COLO668 (cell line): ENCODE data around the gene BTBD19.
A peak's percentile ranks its signal among the peaks of the same experiment; 100 is the strongest.
"Not testable (repeated sequence)": the region's sequence is repeated elsewhere in the genome, so short reads cannot be mapped to it uniquely, and the experiment has no call there.

Experiments
- DNase-seq: peaks from one replicate; lab custom pipeline; 2025; ENCODE audit not compliant: unreplicated experiment; lab: John Stamatoyannopoulos, UW

The BTBD19 gene

GRCh38 chr1:44786841-44787426 lies 21.4 kb upstream of the BTBD19 start:
- DNase-seq, result no peak

- no peak for DNase-seq
Observed at GRCh38 chr1:44787506-44787905, 20.8 kb upstream of the BTBD19 start.

GRCh38 chr1:44788120-44788860 lies 20.0 kb upstream of the BTBD19 start, which contains the start of gene BEST4:
Gene BEST4 (minus strand): TSS chr1:44788170. CDS start chr1:44787705, 465 bp downstream.
- DNase-seq, result no peak

DNA sequence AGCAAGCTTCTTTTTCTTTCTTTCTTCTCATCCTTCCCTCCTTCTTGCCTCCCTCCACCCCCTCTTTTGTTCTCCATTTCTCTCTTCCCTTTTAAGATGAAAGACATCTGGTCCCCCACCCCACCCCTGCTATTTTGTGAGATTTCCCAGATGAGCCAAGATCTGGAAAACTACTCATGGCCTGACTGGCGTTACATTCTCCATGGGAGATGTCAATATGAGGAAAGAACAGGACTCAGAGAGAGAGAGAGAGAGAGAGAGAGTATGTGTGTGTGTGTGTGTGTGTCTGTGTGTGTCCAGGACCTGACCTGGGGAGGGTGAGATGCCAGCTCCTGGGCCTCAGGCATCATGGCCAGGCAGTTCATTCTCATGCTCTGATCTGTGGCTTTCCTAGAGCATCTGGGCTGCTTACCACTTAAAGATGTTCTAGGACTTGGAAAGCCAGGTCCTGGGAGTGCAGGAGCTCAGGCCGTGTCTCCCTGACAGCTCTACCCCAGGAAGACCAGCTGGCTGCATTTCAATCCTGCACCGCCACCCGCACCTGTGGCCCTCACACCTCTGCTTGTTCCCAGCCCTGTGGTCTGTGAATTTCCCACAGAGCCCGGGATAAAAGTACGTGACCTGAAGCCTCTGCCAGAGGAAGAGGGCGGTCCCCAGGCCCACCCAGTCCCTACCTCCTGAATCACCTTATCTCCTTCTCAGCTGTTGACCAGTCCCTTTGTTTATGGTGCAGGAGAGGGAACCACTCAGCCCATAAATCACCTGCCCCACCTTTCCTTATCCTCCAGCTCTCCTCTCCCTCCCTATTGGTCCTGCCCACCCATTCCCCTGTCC lies 17.1 kb upstream of the BTBD19 start:
- no peak for DNase-seq

GRCh38 chr1:44792736-44793502 lies 15.4 kb upstream of the BTBD19 start:
- no peak for DNase-seq

- DNase-seq, result not testable (repeated sequence)
Observed at GRCh38 chr1:44797886-44798285, 10.4 kb upstream of the BTBD19 start.

DNA sequence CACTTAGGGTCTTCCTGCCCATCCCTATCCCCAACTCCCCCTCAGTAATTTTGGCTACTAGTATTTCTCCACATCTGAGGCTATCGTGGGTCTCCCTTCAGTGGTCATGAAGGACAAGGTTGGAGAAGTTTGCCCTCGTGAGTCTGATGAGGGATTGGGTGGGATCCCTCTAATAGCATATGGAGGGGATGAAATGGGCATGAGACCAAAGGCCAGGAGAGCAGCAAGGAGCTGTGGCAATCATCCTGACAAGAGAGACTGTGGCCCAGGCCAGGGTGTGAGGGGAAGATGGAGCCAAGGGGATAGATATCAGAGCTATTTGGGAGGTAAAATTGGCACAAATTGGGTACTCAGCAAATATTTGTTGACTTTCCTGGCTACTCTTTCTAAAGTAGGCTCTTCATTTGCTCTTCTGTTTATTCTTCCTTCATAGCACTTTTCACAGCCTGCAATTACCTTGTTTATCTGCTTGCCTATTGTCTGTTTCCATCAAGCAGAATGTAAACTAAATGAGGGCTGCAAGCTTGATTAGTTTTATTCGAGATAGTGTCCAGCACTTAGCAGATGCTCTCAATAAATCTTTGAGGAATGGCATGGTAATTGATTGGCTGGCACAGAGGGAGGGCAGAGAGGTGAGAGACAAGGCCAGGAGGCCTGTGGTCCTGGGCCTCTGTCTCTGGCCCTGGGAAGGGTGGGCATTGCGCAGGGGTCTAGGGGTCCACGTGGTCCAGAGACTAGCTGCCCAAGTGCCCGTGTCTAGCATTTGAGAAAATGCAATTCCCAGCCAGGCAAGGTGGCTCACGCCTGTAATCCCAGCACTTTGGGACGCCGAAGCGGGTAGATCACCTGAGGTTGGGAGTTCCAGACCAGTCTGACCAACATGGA lies 9.6 kb upstream of the BTBD19 start:
- no peak for DNase-seq

DNA sequence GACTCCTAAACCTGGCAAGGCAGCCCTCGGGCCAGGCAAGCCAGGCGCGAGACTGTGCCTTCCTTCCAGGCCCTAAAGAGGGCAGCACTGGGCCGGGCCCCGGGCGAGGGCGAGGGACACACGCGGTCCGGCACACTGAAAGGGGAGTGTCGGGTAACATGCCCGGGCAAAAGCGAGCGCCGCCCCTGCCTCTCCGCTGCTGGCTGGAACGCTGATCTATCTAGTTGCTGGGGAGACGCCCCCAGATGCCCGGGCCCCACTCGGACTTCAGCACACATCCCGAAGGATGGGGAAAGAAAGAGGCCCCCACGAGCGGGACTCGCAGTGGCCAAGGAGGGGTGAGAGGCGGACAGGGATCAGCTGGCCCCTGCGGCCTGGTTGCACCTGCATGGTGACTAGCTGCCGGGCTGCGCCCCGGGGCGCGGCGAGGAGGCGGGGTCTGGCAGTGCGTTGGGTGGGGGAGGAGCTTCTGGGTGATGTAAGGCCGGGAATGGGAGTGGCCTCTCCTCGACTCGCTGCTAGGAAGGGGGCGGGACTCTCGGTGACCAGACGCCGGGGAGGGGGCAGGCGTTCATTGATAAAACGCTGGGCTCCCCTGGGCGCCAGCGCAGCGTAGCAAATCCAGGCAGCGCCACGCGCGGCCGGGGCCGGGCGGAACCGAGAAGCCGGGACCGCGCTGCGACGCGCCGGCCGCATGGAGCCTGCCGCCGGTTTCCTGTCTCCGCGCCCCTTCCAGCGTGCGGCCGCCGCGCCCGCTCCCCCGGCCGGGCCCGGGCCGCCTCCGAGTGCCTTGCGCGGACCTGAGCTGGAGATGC lies 8.3 kb upstream of the BTBD19 start, which contains the start of gene PLK3:
Gene PLK3 (plus strand): TSS at position 608 of the 815 bp plus-strand sequence. CDS start 87 bp downstream, at position 695.
- peak; percentile 100 for DNase-seq

- no peak for DNase-seq
Observed at GRCh38 chr1:44801491-44802305, 6.6 kb upstream of the BTBD19 start.

GRCh38 chr1:44802306-44803061 lies 5.8 kb upstream of the BTBD19 start:
- DNase-seq, result no peak

- DNase-seq, result no peak
Observed at GRCh38 chr1:44803062-44803311, 5.3 kb upstream of the BTBD19 start.

GRCh38 chr1:44803312-44804095 lies 4.8 kb upstream of the BTBD19 start:
- no peak for DNase-seq

GRCh38 chr1:44805311-44806024 lies 2.9 kb upstream of the BTBD19 start:
- no peak for DNase-seq

GRCh38 chr1:44806025-44806703 lies 2.2 kb upstream of the BTBD19 start:
- no peak for DNase-seq

GRCh38 chr1:44806704-44807363 lies 1.5 kb upstream of the BTBD19 start, which contains the start of gene DYNLT4:
Gene DYNLT4 (minus strand): TSS chr1:44807351. CDS start chr1:44806668, 683 bp downstream.
- DNase-seq, result no peak
